Endothelial cell (in vitro differentiated cells): ENCODE data around the gene DIP2C. TPM values are rescaled to one million over a fixed set of nuclear protein-coding genes. Genes with fewer than 3 reads are reported as not detected.

Source experiments
- DNase-seq: peaks from one replicate; pipeline ENCODE4 v3.0.0; 2021; ENCODE audit warnings: low spot score
- H3K27ac Mint-ChIP-seq: one replicate; pipeline ENCODE4 v1.8.0; 2021; ENCODE audit warnings: mixed read lengths, inconsistent platforms; ENCODE audit not compliant: unreplicated experiment
- H3K27me3 Mint-ChIP-seq: one replicate; pipeline ENCODE4 v1.8.0; 2021; ENCODE audit warnings: mild to moderate bottlenecking, moderate library complexity, mixed read lengths, inconsistent platforms; ENCODE audit not compliant: unreplicated experiment
- H3K36me3 Mint-ChIP-seq: one replicate; pipeline ENCODE4 v1.8.0; 2021; ENCODE audit warnings: mild to moderate bottlenecking, low read depth, mixed read lengths, inconsistent platforms; ENCODE audit not compliant: unreplicated experiment
- H3K4me1 Mint-ChIP-seq: one replicate; pipeline ENCODE4 v1.8.0; 2021; ENCODE audit warnings: mild to moderate bottlenecking, mixed read lengths, inconsistent platforms; ENCODE audit not compliant: unreplicated experiment
- H3K4me3 Mint-ChIP-seq: one replicate; pipeline ENCODE4 v1.8.0; 2021; ENCODE audit warnings: mild to moderate bottlenecking, mixed read lengths, inconsistent platforms; ENCODE audit not compliant: unreplicated experiment
- H3K9me3 Mint-ChIP-seq: one replicate; pipeline ENCODE4 v1.8.0; 2021; ENCODE audit warnings: mixed read lengths, inconsistent platforms; ENCODE audit not compliant: unreplicated experiment
- CTCF ChIP-seq: fragments of 200-600 bp; sonication (generic); IDR thresholded peaks from one replicate; pipeline ENCODE4 v1.5.0; 2021; ENCODE audit warnings: antibody characterized with exemption; ENCODE audit not compliant: unreplicated experiment
- total RNA-seq: library from RNA; stranded (reverse); fragmentation: NEBNext Ultra II Directional; extraction: Animal tissue kit (Norgen Biotek cat#: 25700); gene quantifications from one replicate; pipeline ENCODE4 v1.2.1, GENCODE V29; 2021; ENCODE audit not compliant: unreplicated experiment

The DIP2C gene
- total RNA-seq, 1 donor from 2014 or later = 13.1 TPM

GRCh38 chr10:591646-592045, 97.8 kb downstream of the DIP2C start:
- H3K4me3 Mint-ChIP-seq = no peak overlapping the region
- peaks cover 2% of the 10 kb centered on the region for H3K27me3 Mint-ChIP-seq
- TF ChIP-seq CTCF = no peak
- no peak for DNase-seq
- H3K4me1 Mint-ChIP-seq = peaks cover 15% of the 10 kb centered on the region
- no peaks in the 10 kb centered on the region for H3K9me3 Mint-ChIP-seq
- no peaks in the 10 kb centered on the region for H3K36me3 Mint-ChIP-seq
- peak overlapping the region; percentile 75 for H3K27ac Mint-ChIP-seq

- TF ChIP-seq CTCF = no peak
- no peaks in the 10 kb centered on the region for H3K9me3 Mint-ChIP-seq
- peaks cover 4% of the 10 kb centered on the region for H3K27me3 Mint-ChIP-seq
- H3K27ac Mint-ChIP-seq = no peak overlapping the region
- H3K36me3 Mint-ChIP-seq = no peaks in the 10 kb centered on the region
- DNase-seq = no peak
- H3K4me3 Mint-ChIP-seq = no peak overlapping the region
- peaks cover 23% of the 10 kb centered on the region for H3K4me1 Mint-ChIP-seq
Measured at GRCh38 chr10:590721-591120, 98.7 kb downstream of the DIP2C start.

DNA sequence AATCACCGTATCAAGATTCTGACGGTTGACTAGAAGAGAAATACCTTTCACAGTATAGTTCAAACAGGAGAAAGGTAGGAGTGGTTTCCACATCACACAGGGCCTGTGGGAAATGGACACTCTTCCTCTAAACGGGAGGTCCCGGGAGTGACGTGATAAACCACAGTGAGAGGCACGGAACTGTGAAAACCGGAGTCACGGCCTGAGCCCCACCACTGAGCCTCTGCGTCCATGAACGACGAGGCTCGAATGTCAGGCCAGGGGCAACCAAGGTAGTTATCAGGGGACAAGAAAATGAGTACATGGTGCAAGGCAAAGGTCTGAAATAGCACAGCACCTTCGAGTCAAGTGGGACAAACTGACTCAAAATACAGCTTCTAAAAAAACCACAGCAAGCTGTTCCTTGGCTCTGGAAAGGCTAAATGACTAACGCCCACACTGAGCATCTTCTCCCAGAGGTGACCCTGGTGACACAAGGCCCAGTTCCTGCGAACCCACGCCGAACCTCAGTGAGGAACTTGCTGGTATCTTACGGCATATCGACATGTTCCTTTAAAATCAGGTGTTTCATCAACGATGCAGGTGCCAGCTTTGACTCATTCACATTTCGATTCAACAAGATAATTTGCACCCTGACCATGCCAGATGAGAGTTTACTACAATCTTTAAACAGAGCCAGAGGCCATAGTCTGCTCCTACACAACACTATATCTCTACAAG, 99.3 kb downstream of the DIP2C start:
- peaks cover 4% of the 10 kb centered on the region for H3K27me3 Mint-ChIP-seq
- DNase-seq = no peak
- H3K36me3 Mint-ChIP-seq = no peaks in the 10 kb centered on the region
- no peak overlapping the region for H3K4me3 Mint-ChIP-seq
- H3K9me3 Mint-ChIP-seq = no peaks in the 10 kb centered on the region
- H3K27ac Mint-ChIP-seq = no peak overlapping the region
- peaks cover 23% of the 10 kb centered on the region for H3K4me1 Mint-ChIP-seq
- no peak for TF ChIP-seq CTCF

DNA sequence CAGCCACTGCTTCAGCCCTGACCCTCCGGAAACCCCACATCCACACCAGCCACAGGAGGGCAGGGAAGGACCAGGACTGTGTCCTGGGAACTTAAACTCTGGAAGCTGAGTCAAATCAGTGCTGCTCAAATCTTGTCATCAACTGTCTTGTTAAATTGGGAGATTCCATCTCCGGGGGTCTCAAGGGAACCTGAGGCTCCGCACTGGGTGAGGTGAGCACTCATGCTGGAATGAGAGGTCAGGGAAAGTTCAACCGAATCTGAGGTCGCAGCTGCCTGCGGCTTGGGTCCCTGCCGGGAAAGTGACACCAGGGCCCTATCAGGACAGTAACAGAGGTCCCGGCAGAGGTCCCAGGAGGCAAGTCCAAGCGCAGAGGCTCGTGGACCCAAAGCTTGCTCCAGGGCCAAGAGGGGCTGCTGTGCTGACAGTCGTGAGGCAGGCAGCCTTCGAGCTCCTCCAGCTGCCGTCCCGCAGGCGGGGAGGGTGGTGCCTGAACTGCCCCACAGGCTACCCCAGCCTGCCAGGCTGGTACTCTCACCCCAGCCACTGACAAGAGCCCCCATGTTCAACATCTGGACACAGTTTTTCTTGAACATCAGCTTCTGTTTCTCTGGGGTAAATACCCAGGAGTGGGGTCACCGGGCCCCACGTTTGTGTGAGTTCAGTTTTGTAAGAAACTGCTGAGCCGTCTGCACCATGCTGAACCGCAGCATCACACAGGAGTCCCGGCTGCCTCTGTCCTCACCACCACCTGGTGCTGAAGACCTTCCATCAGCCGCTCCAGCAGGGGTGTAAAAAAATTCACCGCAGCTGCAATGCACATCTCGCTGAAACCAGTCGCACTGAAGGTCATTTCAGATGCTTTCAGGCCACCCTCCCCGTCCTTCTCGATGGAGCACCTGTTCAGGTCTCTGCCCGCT, 101.0 kb downstream of the DIP2C start:
- H3K27me3 Mint-ChIP-seq = peaks cover 2% of the 10 kb centered on the region
- peaks cover 34% of the 10 kb centered on the region for H3K4me1 Mint-ChIP-seq
- no peaks in the 10 kb centered on the region for H3K9me3 Mint-ChIP-seq
- DNase-seq = no peak
- H3K36me3 Mint-ChIP-seq = no peaks in the 10 kb centered on the region
- TF ChIP-seq CTCF = no peak
- no peak overlapping the region for H3K4me3 Mint-ChIP-seq
- H3K27ac Mint-ChIP-seq = no peak overlapping the region

DNA sequence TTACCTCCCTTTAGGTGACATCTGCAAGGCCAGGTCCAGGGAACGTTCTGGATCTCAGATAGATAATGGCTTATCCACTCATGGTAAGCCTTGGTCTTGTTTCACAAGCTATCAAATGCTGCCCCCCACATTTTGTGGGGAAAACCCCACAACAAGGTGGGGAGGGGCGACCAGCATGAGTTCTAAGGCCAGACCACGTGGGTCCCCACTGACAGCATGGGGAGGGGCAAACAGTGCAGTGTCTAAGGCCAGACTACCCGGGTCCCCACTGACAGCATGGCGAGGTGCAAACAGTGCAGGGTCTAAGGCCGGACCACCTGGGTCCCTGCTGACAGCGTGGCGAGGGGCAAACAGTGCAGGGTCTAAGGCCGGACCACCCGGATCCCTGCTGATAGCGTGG, 102.8 kb downstream of the DIP2C start:
- H3K27ac Mint-ChIP-seq = peak overlapping the region; percentile 6

More for the DNA sequence above, 102.8 kb downstream of the DIP2C start:
- no peak for DNase-seq
- no peak for TF ChIP-seq CTCF
- Mint-ChIP-seq H3K36me3 (no peaks in the 10 kb centered on the region), H3K4me1 (peaks cover 26% of the 10 kb centered on the region), H3K9me3 (no peaks in the 10 kb centered on the region), H3K27me3 (peaks cover 2% of the 10 kb centered on the region), H3K4me3 (no peak overlapping the region)
